ENCODE results near the gene EGLN3.

EGLN3 gene

DNA sequence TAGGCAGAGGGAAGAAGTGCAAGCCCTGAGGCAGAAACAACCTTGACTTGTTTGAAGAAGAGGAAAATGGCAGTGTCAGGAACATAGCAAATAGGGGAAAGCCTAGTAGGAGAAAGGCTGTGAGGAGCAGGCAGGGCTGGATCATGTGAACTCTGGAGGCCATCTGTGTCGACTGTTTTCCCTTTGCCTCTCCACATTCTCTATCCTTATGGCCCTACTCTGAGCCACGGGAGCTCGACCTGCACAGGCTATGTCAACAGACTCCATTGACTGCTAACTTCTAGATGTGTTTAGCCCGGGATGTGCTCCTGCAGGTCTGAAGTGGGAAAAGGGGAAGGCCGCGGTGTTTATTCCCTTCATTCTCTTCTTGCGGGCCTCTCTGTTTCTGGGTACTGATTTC is 35.2 kb downstream of the EGLN3 start:
- in situ Hi-C loops (cut with MboI; ENCODE audit: low sequenced_read_pairs): no loop called here

DNA sequence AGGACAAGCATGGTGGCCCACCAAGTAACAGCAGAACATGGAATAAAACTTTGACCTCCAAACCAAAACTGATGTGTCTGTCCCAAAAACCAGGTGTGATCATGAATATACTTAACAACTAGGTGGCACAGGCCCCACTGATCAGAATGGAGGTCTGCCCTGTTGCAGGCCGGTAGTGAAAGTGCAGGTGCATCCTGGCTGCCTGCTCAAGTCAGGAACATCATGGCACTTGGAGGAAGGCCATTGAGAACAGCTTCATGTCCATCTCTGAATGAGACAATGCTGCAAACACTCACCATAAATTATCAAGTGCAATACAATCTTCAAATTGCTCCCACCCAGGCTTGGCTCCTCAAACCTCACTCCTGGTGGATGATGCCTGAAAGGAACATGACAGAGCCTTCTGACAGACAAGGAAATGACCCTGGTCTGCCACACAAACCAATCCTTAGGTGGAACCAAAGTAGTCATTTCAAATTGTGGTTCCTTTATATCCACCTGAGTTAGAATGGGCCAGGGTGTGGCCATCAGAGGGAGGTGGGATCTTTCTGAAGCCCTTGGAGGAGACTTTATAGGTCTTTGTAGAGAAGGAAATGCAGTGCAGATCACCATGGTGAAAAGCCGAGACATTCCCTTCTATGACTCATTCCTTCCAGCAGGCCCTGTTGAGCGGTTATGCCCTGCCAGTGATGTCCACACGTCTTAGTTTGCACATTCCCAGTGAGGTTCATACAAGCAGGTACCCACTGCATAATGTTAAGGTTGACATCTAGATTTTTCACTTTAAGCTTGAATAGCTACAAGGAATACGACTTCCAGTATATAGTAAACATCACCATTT is 36.0 kb downstream of the EGLN3 start:
- in situ Hi-C loops (cut with MboI; ENCODE audit: low sequenced_read_pairs): no loop called here

- in situ Hi-C loops (cut with MboI; ENCODE audit: low sequenced_read_pairs): no loop called here
Measured at GRCh38 chr14:33911046-33911445, 39.8 kb downstream of the EGLN3 start.

- in situ Hi-C loops (cut with MboI; ENCODE audit: low sequenced_read_pairs): no loop called here
Measured at GRCh38 chr14:33910435-33910834, 40.4 kb downstream of the EGLN3 start.

- in situ Hi-C loops (cut with MboI; ENCODE audit: low sequenced_read_pairs): no loop called here
Measured at GRCh38 chr14:33909380-33910084, 41.3 kb downstream of the EGLN3 start.

GRCh38 chr14:33908540-33909223 is 42.2 kb downstream of the EGLN3 start:
- in situ Hi-C loops (cut with MboI; ENCODE audit: low sequenced_read_pairs): no loop called here

DNA sequence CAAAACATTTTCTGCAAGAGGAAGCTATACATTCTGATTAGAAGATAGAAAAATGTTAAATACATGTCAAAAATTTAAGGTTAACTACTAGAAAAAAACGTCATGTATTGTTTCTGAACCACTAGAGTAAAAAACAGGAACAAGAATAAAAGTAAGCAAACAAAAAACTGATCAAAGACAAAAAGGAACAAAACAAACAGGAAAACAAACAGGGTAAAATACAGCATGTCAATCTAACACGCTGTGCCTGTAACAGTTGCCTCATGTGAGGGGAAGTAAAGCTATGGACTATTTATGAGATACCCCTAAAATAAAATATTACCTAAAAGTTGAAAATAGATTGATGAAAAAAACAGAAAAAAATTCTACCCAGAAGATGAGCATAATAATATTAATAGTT is 43.9 kb downstream of the EGLN3 start:
- in situ Hi-C loops (cut with MboI; ENCODE audit: low sequenced_read_pairs): no loop called here

DNA sequence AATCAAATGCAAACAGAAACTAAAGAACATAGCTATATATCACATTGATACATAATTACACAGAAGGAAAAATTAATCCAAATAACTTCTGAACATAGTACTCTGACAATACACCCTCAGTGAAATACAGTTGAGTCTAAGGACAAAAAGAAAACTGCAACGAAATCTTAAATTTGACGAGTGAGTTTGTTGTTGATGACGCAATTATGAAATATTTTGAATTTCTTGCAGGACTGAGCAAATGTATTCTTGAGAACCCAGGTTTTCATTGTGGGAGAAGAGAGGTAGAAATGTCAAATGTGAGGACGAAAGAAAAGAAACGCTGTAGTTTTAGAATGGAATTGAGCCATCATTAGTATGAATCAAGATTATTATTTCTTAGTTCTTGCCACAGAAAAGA is 46.3 kb downstream of the EGLN3 start:
- in situ Hi-C loops (cut with MboI; ENCODE audit: low sequenced_read_pairs): no loop called here

- in situ Hi-C loops (cut with MboI; ENCODE audit: low sequenced_read_pairs): no loop called here
Measured at GRCh38 chr14:33903369-33903768, 47.5 kb downstream of the EGLN3 start.

- in situ Hi-C loops (cut with MboI; ENCODE audit: low sequenced_read_pairs): no loop called here
Measured at GRCh38 chr14:33902363-33902762, 48.5 kb downstream of the EGLN3 start.

DNA sequence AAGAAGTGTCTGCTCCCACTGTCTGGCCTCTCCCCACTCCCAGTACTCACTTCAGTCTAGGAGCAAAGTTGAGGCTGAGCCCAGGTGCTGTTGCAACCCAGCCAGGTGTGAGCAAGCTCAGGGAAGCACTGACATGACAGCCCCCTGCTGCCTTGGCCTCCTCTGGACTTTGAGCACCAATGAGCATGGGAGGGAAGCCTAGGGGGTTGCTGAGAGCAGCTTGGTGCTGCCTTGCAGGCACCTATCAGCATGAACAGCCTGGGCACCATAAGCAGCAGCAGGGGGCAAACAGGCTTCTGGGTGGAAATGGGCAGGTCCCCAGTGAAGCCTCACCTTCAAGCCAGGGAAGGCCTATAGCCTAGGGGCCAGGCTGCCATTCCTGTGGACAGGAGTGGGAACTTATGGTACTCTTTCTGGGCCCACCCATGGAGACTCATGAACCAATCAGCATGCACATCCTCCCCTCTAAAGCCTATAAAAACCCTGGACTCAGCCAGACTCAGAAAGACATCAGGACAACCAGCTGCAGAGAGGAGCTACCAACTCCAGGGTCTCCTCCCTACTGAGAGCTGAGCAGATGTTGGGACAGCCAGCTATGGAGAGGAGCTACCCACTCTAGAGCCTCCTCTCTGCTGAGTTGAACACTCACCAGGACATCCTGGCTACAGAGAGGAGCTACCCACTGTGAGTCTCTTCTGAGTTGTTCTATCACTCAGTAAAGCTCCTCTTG is 49.3 kb downstream of the EGLN3 start:
- in situ Hi-C loops (cut with MboI; ENCODE audit: low sequenced_read_pairs): no loop called here

- in situ Hi-C loops (cut with MboI; ENCODE audit: low sequenced_read_pairs): no loop called here
Measured at GRCh38 chr14:33900706-33901105, 50.2 kb downstream of the EGLN3 start.

DNA sequence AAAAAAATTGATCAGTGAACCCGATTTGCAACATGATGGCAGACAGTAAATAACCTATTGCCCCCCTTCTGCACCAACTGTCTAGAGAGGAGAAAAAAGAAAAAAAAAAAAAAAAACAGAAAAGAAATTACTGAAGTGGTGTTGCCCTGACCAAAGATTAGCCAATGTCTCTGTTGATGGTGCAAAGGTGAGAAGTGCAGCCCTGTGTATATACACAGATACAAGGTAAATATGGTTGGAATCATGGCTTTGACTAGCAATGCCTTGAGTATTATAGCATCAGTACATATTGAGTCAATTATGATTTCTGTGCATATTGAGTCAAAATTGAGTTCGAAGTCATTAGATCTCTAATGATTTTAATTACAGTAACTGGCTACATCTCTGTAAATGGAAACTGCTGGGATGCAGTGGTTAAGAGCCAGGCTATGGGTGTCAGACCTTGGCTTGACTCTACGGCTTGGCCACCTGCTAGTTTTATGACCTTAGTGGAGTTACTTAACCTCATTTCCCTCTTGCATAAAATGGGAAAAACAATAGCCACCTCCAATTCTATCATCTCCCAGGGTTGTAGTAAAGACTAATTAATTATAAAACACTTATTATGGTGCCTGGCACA is 51.0 kb downstream of the EGLN3 start:
- in situ Hi-C loops (cut with MboI; ENCODE audit: low sequenced_read_pairs): no loop called here

GRCh38 chr14:33897878-33898535 is 52.9 kb downstream of the EGLN3 start:
- in situ Hi-C loops (cut with MboI; ENCODE audit: low sequenced_read_pairs): no loop called here

DNA sequence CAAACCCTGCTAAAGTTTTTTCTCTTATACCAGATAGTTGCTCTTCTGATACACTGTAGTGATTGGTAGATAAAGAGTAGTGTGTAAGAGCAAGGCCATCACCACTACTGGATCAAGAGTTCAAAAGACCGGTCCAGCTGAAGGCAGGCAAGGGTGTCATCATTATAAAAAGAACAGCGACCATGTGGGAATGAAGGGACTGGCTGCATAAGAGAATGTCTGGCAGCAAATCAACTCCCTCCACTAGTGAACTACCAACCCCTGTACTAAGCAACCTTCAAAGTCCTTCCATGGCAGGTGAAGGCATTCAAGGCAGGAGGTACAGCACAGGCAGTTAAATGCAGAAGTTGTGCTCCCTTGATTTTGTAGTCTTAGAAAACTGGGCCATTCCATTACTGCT is 53.5 kb downstream of the EGLN3 start:
- in situ Hi-C loops (cut with MboI; ENCODE audit: low sequenced_read_pairs): no loop called here

DNA sequence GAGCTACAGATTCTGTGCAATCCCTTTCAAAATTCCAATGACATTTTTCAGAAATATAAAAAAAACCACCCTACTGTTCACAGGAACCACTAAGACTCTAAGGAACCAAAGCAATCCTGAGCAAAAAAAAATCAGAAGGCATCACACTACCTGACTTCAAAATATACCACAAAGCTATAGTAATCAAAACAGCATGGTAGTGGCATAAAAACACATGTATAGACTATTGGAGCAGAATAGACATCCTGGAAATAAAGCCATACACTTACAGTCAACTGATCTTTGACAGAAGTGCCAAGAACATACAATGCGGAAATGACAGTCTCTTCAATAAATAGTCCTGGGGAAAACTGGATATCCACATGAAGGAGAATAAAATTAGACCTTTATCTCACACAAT is 56.5 kb downstream of the EGLN3 start:
- in situ Hi-C loops (cut with MboI; ENCODE audit: low sequenced_read_pairs): no loop called here

DNA sequence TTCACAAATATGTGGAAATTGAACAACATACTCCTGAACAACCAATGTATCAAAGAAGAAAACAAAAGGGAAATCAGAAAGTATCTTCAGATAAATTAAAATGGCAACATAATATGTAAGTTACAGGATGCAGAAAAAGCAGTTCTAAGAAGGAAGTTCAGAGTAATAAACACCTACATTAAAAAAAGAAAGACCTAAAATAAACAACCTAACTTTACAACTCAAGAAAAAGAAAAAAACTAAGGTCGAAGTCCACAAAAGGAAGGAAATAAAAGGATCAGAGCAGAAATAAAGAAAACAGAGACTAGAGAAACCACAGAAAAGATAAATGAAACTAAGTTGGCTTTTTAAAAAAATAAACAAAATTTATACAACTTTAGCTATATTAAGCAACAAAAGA is 59.2 kb downstream of the EGLN3 start:
- in situ Hi-C loops (cut with MboI; ENCODE audit: low sequenced_read_pairs): no loop called here

GRCh38 chr14:33884916-33885315 is 66.0 kb downstream of the EGLN3 start:
- in situ Hi-C loops (cut with MboI; ENCODE audit: low sequenced_read_pairs): no loop called here

GRCh38 chr14:33880330-33880729 is 70.5 kb downstream of the EGLN3 start:
- in situ Hi-C loops (cut with MboI; ENCODE audit: low sequenced_read_pairs): no loop called here

DNA sequence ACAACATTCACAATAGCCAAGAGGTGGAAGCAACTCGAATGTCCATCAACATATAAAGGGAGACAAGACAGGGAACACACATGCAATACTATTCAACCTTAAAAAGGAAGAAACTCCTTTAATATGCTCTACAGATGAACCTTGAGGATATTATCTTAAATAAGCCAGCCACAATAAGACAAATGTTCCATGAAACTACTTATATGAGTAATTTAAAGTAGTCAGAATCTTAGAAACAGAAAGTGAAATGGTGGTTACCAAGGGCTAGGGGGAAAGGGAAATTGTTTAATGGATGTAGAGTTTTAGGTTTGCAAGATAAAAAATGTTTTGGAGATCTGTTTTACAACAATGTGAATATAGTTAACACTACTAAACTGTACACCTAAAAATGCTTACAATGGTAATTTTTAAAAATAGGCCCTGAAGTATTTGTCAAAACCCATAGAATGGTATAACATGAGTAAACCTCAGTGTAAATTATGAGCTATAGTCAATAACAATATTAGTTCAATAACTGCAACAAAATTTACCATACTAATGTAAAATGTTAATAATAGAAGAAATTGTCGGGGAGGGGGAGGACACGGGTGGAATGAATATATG is 71.1 kb downstream of the EGLN3 start:
- in situ Hi-C loops (cut with MboI; ENCODE audit: low sequenced_read_pairs): no loop called here
